SK-N-SH (cell line): Measurements from ENCODE around the gene C12orf42.

Experiments
- CTCF ChIP-seq: fragments of 200-600 bp; sonication (generic); IDR thresholded peaks from 2 replicates; pipeline ENCODE4 v1.6.1; 2017; ENCODE audit warnings: antibody characterized with exemption, mild to moderate bottlenecking, moderate library complexity
- EZH2phosphoT487 ChIP-seq: fragments of 200-600 bp; sonication (generic); IDR thresholded peaks from 2 replicates; pipeline ENCODE4 v1.6.1; 2017; ENCODE audit warnings: low read depth, mixed run types, mild to moderate bottlenecking, antibody characterized with exemption, moderate library complexity, borderline replicate concordance
- SIN3A ChIP-seq: IDR thresholded peaks from 2 replicates; pipeline ENCODE4 v1.6.1; 2012; ENCODE audit warnings: low read depth, mild to moderate bottlenecking, low read length, moderate library complexity, borderline replicate concordance
- TEAD4 ChIP-seq: IDR thresholded peaks from 2 replicates; pipeline ENCODE4 v1.4.0; 2012; ENCODE audit warnings: mild to moderate bottlenecking, borderline replicate concordance; ENCODE audit not compliant: insufficient read depth

- TF ChIP-seq EZH2phosphoT487 (no peak), CTCF (no peak), TEAD4 (no peak), SIN3A (no peak)
Observed at GRCh38 chr12:103353913-103354312, 141.9 kb downstream of the C12orf42 start.
